HG03060 (cell line): ENCODE data around the gene LYSMD4.

Experiments
- ATAC-seq: cut with Tn5 transposase; IDR thresholded peaks from one replicate; pipeline ENCODE4 v1.9.1; 2021; ENCODE audit warnings: low read depth, moderate number of reproducible peaks; ENCODE audit not compliant: unreplicated experiment

The LYSMD4 gene

GRCh38 chr15:99707473-99708270, 25.6 kb downstream of the LYSMD4 start:
- no peak for ATAC-seq

- ATAC-seq = no peak
Measured at GRCh38 chr15:99706557-99707303, 26.5 kb downstream of the LYSMD4 start.

- ATAC-seq = no peak
Measured at GRCh38 chr15:99704444-99704838, 28.8 kb downstream of the LYSMD4 start.

GRCh38 chr15:99703603-99704443, 29.4 kb downstream of the LYSMD4 start:
- peak; percentile 35 for ATAC-seq

- ATAC-seq = no peak
Measured at GRCh38 chr15:99702895-99703602, 30.2 kb downstream of the LYSMD4 start.

GRCh38 chr15:99696096-99696495, 37.1 kb downstream of the LYSMD4 start:
- no peak for ATAC-seq

- ATAC-seq = no peak
Measured at GRCh38 chr15:99692825-99693224, 40.4 kb downstream of the LYSMD4 start.

- ATAC-seq = no peak
Measured at GRCh38 chr15:99686290-99686689, 46.9 kb downstream of the LYSMD4 start.

GRCh38 chr15:99683000-99683670, 50.1 kb downstream of the LYSMD4 start:
- ATAC-seq = no peak

- no peak for ATAC-seq
Measured at GRCh38 chr15:99682455-99682854, 50.8 kb downstream of the LYSMD4 start.

- ATAC-seq = no peak
Measured at GRCh38 chr15:99681990-99682389, 51.2 kb downstream of the LYSMD4 start.

- ATAC-seq = no peak
Measured at GRCh38 chr15:99680276-99680675, 53.0 kb downstream of the LYSMD4 start.

- ATAC-seq = peak; percentile 67
Measured at GRCh38 chr15:99677540-99678134, 55.6 kb downstream of the LYSMD4 start.
